ENCODE measurements around the gene PACS2.

The PACS2 gene

DNA sequence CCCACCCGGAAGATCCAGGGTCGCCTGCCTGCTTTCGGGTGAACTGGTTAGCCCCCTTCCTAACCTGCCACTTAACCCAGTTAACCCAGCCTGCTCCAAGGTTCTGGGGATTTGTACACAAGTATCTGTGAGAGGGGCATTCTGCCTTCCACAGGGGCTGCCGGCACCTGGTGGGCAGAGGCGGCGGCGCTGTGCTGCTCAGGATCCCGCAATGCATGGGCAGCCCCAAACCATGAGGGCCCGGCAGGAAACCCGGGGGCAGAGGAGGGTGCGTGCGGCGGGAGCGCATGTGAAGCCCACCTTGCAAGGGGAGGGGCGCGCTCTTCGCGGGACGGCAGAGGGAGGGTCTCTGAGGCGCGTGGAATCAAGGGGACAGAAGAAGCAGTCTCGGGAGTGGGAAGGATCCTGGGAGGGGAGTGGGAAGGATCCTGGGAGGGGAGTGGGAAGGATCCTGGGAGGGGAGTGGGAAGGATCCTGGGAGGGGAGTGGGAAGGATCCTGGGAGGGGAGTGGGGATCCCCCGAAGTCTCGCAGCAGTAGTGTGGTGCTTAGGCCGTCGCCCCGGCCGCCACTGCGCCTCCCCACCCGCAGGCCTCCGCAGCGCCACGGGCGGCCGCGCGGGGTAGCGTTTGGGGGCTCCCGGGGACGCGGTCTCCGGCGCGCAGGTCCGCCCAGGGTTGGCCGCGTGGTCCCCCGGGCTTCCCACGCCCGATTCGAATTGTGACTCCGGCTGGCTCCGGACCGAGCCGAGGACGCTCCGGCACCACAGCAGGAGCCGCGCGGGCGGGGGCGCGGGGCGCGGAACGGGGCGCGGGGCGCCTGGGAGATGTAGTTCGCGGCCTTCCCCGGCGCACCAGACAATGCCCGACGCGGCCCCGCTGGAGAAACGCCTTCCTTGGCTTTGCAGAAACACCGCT lies 100.2 kb downstream of the PACS2 start:
- peak; percentile 64 for DNase-seq

DNA sequence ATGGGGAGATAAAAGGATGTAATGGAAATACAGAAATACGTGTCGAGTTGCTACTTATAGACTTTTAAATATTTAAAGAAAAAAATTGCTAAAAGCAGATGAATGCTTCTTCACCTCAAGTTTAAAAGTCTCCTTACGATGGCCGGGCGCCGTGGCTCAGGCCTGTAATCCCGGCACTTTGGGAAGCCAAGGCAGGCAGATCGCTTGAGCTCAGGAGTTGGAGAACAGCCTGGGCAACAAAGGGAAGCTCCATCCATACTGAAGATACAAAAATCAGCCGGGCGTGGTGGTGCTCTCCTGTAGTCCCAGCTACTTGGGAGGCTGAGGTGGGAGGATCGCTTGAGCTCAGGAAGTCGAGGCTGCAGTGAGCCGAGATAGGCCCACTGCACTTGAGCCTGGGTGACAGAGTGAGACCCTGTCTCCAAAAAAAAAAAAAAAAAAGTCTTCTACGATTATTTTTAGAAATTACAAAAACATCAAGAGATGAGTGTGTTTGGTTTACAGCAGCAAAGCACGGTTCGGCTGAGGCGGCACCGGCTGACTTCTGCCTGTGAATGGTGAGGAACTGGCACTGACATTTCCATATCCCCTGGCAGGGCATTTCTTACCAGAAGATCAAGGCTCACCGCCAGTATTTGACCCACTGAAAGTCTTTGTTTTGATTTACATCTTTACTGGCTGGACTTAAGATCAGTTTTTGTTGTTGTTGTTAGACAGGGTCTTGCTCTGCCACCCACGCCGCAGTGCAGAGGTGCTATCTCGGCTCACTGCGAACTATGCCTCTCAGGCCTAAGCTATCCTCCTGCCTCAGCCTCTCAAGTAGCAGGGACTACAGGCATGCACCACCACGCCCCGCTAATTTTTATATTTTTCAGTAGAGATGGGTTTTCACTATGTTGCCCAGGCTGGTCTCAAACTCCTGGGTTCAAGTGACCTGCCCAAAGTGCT lies 101.2 kb downstream of the PACS2 start:
- DNase-seq = no peak

DNA sequence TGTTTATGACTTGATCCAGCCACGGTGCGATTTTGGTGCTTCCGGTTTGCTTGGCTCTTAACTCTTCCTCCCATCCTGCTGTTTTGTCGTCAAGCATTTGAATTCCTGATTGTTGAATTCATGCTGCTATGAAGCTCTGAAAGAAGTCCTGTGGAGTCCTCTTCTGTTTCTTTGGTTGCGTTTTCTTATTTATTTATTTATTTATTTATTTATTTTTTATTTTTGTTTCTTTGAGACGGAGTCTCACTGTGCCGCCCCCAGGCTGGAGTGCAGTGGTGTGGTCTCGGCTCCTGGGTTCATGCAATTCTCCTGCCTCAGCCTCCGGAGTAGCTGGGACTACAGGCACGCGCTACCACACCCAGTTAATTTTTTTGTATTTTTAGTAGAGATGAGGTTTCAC lies 102.1 kb downstream of the PACS2 start:
- no peak for DNase-seq

DNA sequence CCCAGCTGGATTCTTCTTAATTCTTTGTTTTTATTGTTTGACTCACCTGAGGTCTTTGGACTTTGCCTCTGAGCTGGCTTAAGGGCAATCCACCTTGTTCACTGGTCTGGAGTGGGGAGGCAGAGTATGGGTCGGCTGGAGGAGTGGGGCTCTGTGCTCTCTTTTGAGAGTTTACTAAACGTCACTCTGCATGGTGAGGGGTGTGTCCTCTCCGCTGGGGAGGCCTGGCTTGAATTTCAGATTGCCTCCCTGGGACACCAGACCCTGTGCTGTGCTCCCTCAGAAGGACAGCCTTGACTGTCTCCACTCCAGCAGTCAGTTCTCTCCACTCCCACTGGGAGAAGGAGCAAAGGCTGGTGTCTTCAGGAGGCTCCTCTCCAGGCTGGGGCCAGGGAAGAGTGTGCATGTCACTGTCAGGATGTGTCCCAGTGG lies 103.2 kb downstream of the PACS2 start:
- DNase-seq = no peak

DNA sequence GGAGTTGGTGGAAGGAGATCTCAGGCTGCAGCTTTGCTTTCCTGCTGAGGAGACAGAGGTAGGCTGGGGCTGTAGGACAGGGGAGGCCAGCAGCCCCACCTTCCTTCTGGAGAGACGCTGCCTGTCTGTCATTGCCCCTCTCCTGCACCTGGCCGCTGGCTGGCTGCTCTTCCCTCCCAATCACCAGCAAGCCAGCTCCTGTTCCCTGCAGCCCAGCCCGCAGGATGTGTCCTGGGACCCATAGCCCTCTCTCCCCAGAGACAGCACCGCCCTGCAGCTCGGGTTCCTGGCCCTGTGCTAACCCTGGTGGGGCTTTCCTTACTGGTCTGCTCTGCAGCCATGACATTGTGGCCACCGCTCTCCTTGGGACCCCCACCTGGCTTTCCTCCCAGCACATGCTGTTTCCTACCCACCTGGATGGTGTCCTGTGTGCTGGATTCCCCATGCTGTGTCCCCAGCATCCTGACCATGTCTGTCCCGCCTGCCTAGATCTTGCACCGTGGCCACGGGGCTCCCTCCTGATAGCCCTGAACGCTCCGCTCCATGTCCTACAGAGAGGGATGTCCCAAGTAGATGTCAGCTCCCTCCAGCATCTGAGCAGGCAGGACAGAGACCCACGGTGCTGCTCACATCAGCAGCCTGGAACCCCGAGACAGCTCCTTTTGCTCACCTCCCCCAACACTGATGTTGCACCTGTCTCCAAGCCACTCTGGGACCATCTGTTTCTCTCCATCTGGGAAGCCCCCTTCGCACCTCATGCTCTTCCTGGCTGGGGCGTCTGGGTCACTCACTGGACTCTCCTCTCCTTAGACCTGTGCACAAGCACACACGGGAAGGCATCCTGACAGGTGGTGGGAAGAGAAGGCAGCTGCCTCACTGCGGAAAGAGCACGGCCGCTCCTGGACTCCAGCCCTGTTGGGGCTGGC lies 104.0 kb downstream of the PACS2 start:
- DNase-seq = no peak

DNA sequence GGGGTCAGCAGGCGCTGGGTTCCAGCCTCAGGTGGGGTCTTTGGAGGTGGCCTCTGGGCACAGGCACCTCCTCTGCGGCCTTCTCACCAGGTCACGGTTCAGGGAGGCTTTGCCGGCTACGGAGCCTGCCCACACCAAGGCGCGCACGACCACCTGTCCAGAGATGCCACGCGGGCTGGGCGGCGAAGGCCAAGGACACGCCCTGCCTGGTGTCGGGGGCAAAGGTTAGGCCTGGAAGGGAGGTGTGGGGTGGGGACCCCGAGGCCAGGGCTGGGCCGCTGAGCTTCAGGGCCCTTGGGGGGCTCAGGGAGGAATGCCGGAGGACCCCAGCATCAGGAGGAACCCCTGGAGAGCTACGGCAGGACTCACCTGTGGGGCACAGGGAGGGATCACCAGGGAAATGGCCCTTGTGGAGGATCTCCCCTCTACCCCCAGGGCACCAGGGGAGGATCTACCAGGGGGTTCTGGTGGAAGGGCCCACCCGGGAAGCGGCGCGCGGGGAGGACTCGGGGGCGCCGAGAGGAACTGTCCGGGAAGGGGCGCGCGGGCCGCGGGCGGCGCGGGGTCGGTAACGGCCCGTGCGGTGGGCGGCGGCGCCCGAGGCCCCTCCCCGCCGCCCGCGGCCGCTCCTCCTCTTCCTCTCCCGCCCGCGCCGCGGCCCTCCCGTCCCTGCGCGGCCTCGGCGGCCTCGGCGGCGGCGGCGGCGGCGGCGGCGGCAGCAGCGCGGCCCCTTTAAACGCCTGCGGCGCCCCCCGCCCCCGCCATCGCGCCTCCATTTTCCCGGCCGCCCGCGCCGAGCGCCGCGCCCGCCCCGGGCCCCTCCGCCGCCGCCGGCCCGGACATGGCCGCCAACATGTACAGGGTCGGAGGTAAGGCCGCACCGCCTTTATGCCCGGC lies 104.9 kb downstream of the PACS2 start, which contains the start of gene MTA1:
MTA1 (plus strand) TSS at position 633 of the 897 bp plus-strand sequence; CDS start at position 842, 209 bp downstream.
- peak; percentile 63 for DNase-seq

GRCh38 chr14:105420101-105420973 lies 105.8 kb downstream of the PACS2 start:
- DNase-seq = no peak

- no peak for DNase-seq
Measured at GRCh38 chr14:105420974-105421674, 106.6 kb downstream of the PACS2 start.

- no peak for DNase-seq
Measured at GRCh38 chr14:105421723-105422615, 107.4 kb downstream of the PACS2 start.

DNA sequence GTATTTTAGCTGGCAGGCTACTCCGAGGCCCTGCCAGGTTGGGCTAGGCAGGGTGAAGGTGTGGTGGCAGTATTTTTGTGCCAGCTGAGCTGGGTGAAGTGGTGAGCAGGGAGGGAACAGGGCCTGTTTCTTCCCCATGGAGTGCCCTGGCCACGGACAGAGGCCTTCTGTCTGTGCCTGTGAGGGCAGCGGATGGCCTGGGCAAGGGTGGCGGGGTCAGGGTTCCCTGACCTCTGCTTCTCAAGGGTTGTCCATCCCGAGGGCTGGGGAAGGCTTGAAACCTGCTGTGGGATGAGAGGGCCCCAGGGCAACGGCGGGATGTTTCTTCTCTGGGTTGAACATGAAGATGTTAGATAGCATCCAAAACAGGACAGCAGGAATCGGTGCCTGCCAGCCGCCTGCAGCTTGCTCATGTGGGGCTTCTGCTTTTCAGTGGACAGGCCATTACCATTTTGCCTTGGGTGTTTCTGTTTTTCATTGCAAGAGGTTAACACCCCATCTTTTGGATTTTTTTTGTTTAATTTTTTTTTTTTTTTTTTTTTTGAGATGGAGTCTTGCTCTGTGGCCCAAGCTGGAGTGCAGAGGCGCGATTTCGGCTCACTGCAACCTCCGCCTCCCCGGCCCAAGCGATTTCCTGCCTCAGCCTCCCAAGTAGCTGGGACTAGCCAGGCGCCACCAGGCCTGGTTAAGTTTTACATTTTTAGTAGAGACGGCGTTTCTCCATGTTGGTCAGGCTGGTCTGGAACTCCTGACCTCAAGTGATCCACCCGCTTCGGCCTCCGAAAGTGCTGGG lies 108.3 kb downstream of the PACS2 start:
- no peak for DNase-seq

DNA sequence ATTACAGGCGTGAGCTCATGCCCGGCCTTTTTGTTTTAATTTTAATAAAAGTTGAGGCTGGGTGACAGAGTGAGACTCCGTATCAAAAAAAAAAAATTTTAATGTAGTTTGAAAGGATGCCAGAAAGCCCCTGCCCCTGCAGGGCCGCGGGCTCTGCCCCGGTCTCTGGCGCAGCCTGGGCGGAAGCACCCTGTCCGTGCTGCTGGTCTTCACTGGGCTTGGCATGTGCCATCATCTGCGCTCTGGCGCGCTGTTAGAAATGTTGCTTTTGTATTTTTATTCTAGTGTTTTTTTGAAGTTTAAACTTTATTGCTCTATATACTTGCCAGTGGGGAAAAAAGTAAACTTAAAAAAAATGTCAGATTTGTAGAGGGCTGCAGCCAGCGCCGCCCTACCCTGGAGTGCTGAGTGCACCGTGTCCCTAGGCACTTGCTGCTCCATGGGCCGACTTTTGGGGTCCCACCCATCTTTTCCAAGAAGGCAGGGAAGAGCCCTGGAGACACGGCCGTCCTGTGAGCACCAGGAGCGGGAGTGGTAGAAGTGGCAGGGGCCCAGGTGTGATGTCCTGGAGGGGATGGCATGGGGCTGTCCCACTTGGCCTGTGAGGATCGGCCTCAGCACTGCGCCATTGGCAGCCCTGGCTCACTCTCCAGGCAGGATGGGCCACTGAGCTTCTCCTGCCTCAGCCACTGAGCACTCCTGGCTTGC lies 109.1 kb downstream of the PACS2 start:
- DNase-seq = no peak

DNA sequence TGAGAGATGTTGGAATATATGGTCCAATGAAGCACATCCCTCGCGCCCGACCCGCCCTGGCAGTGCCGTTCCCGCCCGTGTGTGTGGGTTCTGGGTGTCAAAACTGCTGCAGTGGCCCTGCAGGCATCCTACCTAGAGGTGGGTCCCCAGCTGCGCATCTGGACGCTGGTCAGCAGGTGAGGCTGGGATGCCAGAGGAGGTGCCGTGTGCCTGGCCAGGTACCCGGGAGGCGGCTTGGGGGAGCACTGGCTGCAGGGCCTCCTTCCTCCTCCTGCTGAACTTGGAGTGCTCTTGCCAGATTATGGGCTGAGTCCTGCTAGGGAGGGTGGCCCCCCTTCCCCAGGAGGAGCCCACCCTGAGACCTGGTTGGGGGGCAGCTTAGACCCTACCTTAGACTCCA lies 110.3 kb downstream of the PACS2 start:
- no peak for DNase-seq

GRCh38 chr14:105425823-105426247 lies 111.3 kb downstream of the PACS2 start:
- no peak for DNase-seq

DNA sequence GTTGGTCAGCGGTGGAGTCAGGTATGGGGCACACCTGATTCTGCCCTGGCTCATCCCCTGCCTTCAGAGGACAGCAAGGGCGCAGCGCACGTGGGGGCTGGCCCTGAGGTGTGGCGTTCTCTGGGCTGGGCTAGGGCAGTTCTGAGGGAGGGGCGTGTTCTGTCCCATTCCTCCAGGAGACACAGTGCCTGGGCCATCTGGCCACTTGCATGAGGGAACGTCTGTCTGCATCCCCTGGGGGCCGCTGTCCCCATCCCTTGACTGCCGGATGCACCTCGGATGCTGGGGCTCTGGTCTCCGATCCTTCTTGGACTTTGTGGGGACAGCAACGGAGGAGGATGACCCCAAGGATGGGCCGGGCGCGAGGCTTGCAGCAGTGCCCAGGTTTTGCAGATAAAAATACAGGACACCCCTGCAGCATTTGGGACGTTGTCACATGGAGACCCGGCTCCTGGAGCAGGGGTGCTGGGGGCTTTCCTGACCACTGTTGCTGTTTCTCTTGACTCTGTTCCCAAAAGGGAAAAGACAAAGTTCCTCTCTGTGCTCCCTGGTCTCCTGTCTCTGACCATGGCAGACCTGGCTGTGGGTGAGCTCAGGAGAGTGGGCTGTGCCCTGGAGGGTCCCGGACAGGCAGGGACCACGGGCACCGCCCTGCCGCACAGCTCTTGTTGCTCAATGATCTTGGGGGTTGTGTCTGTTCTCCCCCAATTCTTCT lies 112.0 kb downstream of the PACS2 start:
- DNase-seq = no peak

DNA sequence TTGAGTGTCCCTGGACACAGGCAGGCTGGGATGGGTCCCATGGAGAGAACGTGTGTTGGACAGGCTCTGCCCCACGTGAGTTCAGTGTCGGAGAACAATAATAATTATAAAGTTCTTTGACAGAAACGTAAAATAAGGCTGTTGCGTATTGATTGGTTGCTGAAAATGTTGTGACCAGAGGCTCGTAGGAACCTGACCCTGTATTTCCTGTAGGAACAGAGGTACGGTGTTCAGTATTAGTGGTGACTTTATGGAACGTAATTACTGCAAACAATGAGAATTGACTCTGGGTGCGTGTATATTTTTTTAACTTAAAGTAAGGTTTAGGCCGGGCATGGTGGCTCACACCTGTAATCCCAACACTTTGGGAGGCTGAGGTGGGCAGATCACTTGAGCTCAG lies 112.9 kb downstream of the PACS2 start:
- DNase-seq = no peak

GRCh38 chr14:105427936-105428485 lies 113.5 kb downstream of the PACS2 start:
- DNase-seq = no peak
